NT2/D1 (cell line): Measurements from ENCODE around the gene ITSN1.
A peak's percentile ranks its signal among the peaks of the same experiment; 100 is the strongest.

Source experiments
- DNase-seq: peaks from one replicate; pipeline ENCODE4 v3.0.0-alpha.2; 2011; ENCODE audit warnings: low read depth, low spot score
- H3K27me3 ChIP-seq: 2 replicates; pipeline ENCODE4 v1.6.0; 2011; ENCODE audit warnings: mild to moderate bottlenecking; ENCODE audit not compliant: insufficient read length, insufficient read depth
- H3K36me3 ChIP-seq: 2 replicates; pipeline ENCODE4 v1.6.1; 2011; ENCODE audit warnings: mild to moderate bottlenecking, low read length, mixed read lengths; ENCODE audit not compliant: insufficient read depth, insufficient read length
- H3K4me1 ChIP-seq: 2 replicates; pipeline ENCODE4 v1.5.1; 2011; ENCODE audit not compliant: insufficient read depth, insufficient read length
- H3K4me3 ChIP-seq: 2 replicates; pipeline ENCODE4 v1.5.1; 2011; ENCODE audit warnings: low read depth; ENCODE audit not compliant: insufficient read length
- H3K9ac ChIP-seq: 2 replicates; pipeline ENCODE4 v1.6.0; 2011; ENCODE audit warnings: low read depth; ENCODE audit not compliant: insufficient read length
- H3K9me3 ChIP-seq: 2 replicates; pipeline ENCODE4 v1.5.1; 2011; ENCODE audit warnings: mild to moderate bottlenecking, low read length; ENCODE audit not compliant: insufficient read depth
- SUZ12 ChIP-seq: IDR thresholded peaks from 2 replicates; pipeline ENCODE4 v1.6.1; 2011; ENCODE audit not compliant: insufficient read length, insufficient read depth; ENCODE audit errors: extremely low read depth
- YY1 ChIP-seq: IDR thresholded peaks from 2 replicates; pipeline ENCODE4 v1.6.1; 2011; ENCODE audit not compliant: insufficient read length, insufficient read depth
- ZNF274 ChIP-seq: IDR thresholded peaks from 2 replicates; pipeline ENCODE4 v1.6.1; 2011; ENCODE audit warnings: mild to moderate bottlenecking, low read depth, low read length

The ITSN1 gene

DNA sequence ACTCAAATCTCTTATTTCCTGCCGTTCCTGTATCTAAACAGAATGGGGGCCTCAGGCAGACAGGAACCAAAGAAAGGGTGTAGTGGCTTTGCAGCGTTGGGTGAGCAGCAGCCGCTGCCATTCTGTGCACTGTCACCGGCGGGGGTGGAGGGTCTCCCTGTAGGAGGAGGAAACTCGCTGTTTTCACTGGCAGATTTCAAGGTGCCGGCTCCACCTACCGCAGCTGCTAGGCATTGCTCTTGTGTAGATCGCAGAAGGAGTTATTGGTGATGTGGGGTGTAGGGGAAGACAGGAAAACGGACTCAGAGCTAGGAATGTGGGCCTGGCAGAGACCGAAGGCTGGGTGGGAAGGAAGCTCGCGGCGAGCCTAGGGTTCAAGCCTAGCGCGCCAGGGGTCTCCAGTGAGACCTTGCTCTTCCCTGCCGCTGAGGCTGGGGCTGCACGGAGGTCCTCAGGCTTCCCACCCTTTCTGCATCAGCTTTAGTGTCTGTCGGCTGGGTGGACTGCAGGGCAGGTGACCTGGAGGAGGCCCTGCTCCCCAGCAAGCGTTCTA lies 252.5 kb downstream of the ITSN1 start:
- peaks cover 14% of the 10 kb centered on the region for H3K4me1 ChIP-seq
- H3K9me3 ChIP-seq: no peaks in the 10 kb centered on the region
- TF ChIP-seq ZNF274: no peak
- TF ChIP-seq SUZ12: no peak
- no peak for TF ChIP-seq YY1
- H3K9ac ChIP-seq: peak overlapping the region; percentile 62
- peak overlapping the region; percentile 16 for H3K4me3 ChIP-seq
- no peaks in the 10 kb centered on the region for H3K27me3 ChIP-seq
- H3K36me3 ChIP-seq: peaks cover 8% of the 10 kb centered on the region
- DNase-seq: peak; percentile 92

DNA sequence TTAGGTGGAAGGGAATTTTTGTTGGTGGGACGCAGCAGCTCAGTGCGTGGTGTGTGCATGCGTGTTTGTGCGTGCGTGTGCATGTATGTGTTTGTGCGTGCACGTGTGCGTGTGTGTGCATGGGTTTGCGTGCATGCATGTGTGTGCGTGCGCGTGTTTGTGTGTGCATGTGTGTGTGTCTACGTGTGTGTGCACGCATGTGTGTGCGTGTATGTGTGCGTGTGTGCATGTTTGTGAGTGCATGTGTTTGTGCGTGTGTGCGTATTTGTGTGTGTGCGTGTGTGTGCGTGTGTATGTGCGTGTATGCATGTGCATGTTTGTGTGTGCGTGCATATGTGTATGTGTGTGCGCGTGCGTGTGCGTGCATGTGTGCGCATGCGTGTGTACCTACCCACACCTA lies 253.1 kb downstream of the ITSN1 start:
- no peaks in the 10 kb centered on the region for H3K27me3 ChIP-seq
- peak overlapping the region; percentile 16 for H3K4me3 ChIP-seq
- peak overlapping the region; percentile 62 for H3K9ac ChIP-seq
- TF ChIP-seq YY1 (no peak), ZNF274 (no peak)
- peaks cover 14% of the 10 kb centered on the region for H3K4me1 ChIP-seq
- H3K36me3 ChIP-seq: peaks cover 14% of the 10 kb centered on the region
- no peaks in the 10 kb centered on the region for H3K9me3 ChIP-seq
- DNase-seq: no peak

DNA sequence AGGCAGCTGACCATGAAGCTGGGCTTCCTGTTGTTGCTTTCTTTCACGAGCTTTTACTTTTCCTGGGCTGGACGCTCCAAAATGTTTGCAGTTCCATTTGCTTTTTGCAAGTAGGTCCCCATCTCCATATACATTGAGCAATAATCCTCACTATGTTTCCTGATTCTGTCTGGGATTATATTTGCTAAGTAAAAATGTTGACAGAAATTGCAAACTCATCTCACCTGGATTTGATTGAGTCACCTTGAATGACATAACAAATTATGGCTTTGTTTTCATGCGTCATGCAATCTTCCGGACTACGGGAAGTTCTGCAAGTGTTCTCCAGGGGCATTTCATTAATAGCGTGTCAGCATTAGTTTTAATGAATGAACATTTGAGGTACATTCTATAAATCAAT lies 254.4 kb downstream of the ITSN1 start:
- no peak for DNase-seq
- Histone ChIP-seq H3K36me3 (peaks cover 26% of the 10 kb centered on the region), H3K27me3 (no peaks in the 10 kb centered on the region), H3K4me1 (peaks cover 14% of the 10 kb centered on the region), H3K4me3 (no peak overlapping the region), H3K9me3 (no peaks in the 10 kb centered on the region), H3K9ac (no peak overlapping the region)
- TF ChIP-seq ZNF274 (no peak), SUZ12 (no peak), YY1 (no peak)

- TF ChIP-seq YY1: no peak
- TF ChIP-seq SUZ12: no peak
- no peak for TF ChIP-seq ZNF274
- peaks cover 14% of the 10 kb centered on the region for H3K4me1 ChIP-seq
- H3K36me3 ChIP-seq: peaks cover 31% of the 10 kb centered on the region
- DNase-seq: no peak
- H3K9ac ChIP-seq: no peak overlapping the region
- no peaks in the 10 kb centered on the region for H3K9me3 ChIP-seq
- no peaks in the 10 kb centered on the region for H3K27me3 ChIP-seq
- no peak overlapping the region for H3K4me3 ChIP-seq
These were observed 254.8 kb downstream of the ITSN1 start for GRCh38 chr21:33897098-33897497.

DNA sequence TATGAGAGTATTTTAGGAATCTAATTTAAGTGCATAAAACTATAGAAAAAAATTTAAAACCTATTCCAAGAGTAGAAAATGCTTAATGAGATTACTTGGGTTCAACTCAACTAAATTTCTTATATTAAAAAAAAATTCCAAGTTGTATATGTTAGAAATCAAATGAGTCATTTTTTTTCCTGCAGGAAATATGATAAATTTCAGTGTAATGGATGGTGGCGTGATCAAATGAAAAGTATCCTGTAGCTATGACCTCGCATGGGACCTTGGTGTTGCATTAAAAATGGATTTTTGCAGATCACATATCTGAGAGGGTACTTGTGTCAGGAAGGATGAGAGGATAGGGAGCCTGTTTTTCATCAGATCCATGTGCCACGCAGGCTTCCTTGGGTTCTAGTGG lies 255.4 kb downstream of the ITSN1 start:
- Histone ChIP-seq H3K27me3 (no peaks in the 10 kb centered on the region), H3K9me3 (no peaks in the 10 kb centered on the region), H3K4me1 (peaks cover 12% of the 10 kb centered on the region), H3K4me3 (no peak overlapping the region), H3K36me3 (peaks cover 37% of the 10 kb centered on the region), H3K9ac (no peak overlapping the region)
- no peak for DNase-seq
- TF ChIP-seq ZNF274: no peak
- no peak for TF ChIP-seq YY1
- TF ChIP-seq SUZ12: no peak

DNA sequence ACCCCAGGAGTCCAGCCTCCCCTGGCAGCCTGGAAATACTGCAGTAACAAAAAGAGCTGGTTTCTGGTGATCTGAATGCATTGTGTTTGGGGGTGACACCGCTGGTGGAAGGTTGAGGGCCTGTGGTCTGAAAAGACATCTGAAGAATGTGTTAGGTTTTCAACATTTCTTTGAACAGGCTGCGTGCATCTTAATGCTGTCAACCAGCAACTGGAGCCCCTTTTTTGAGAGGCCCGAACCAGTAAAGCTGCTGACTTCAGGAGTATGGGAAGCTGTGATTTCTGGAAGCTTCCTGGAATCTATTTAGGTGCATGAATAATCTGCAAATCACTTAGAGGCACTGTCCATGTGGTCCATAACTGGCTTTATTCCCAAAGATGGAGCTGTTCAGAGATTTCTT lies 256.3 kb downstream of the ITSN1 start:
- no peak for DNase-seq
- H3K36me3 ChIP-seq: peaks cover 45% of the 10 kb centered on the region
- H3K9ac ChIP-seq: no peak overlapping the region
- H3K9me3 ChIP-seq: no peaks in the 10 kb centered on the region
- peaks cover 11% of the 10 kb centered on the region for H3K4me1 ChIP-seq
- H3K4me3 ChIP-seq: no peak overlapping the region
- no peaks in the 10 kb centered on the region for H3K27me3 ChIP-seq
- no peak for TF ChIP-seq YY1
- no peak for TF ChIP-seq ZNF274
- no peak for TF ChIP-seq SUZ12

- no peaks in the 10 kb centered on the region for H3K9me3 ChIP-seq
- H3K36me3 ChIP-seq: peaks cover 52% of the 10 kb centered on the region
These were observed 256.9 kb downstream of the ITSN1 start for GRCh38 chr21:33899199-33899598.

More at GRCh38 chr21:33899199-33899598, 256.9 kb downstream of the ITSN1 start:
- no peak for TF ChIP-seq ZNF274
- TF ChIP-seq SUZ12: no peak
- TF ChIP-seq YY1: no peak
- H3K4me3 ChIP-seq: no peak overlapping the region
- no peak overlapping the region for H3K9ac ChIP-seq
- no peak for DNase-seq
- no peaks in the 10 kb centered on the region for H3K27me3 ChIP-seq
- peaks cover 11% of the 10 kb centered on the region for H3K4me1 ChIP-seq
